SK-N-SH treated with all-trans-retinoic acid at 6 μM for 48 hours (cell line): ENCODE results near the gene ETV6.
"Not testable (repeated sequence)": the region's sequence is repeated elsewhere in the genome, so short reads cannot be mapped to it uniquely, and the experiment has no call there.

Experiments
- ATAC-seq: fragments of 200-7000 bp; cut with Tn5 transposase; 3 replicates; pipeline ENCODE4 v1.9.1; 2020; ENCODE audit warnings: mild to moderate bottlenecking, moderate library complexity
- ARNTL ChIP-seq: fragments of 450-650 bp; formaldehyde crosslinking; IDR thresholded peaks from 2 replicates; pipeline ENCODE4 v1.5.0; 2020; ENCODE audit warnings: low read depth, mild to moderate bottlenecking, moderate library complexity, borderline replicate concordance
- BACH2 ChIP-seq: fragments of 250-450 bp; sonication (Bioruptor Pico); IDR thresholded peaks from 2 replicates; pipeline ENCODE4 v1.9.0; 2021; ENCODE audit warnings: mild to moderate bottlenecking, borderline replicate concordance
- CSDC2 ChIP-seq: fragments of 250-450 bp; sonication (Bioruptor Pico); IDR thresholded peaks from 2 replicates; pipeline ENCODE4 v1.5.0; 2020; ENCODE audit warnings: mild to moderate bottlenecking, moderate library complexity
- CSRNP3 ChIP-seq: fragments of 250-450 bp; sonication (Bioruptor Pico); IDR thresholded peaks from 2 replicates; pipeline ENCODE4 v1.5.1; 2021; ENCODE audit warnings: mild to moderate bottlenecking, moderate library complexity
- ESRRG ChIP-seq: fragments of 250-450 bp; sonication (Bioruptor Pico); IDR thresholded peaks from 2 replicates; pipeline ENCODE4 v1.6.1; 2021; ENCODE audit warnings: mild to moderate bottlenecking
- GLIS3 ChIP-seq: fragments of 250-450 bp; sonication (Bioruptor Pico); IDR thresholded peaks from 2 replicates; pipeline ENCODE4 v1.5.0; 2020; ENCODE audit warnings: mild to moderate bottlenecking, moderate library complexity
- ISL1 ChIP-seq: fragments of 250-450 bp; sonication (Bioruptor Pico); IDR thresholded peaks from 2 replicates; pipeline ENCODE4 v2.1.2; 2022; ENCODE audit warnings: mild to moderate bottlenecking, moderate library complexity
- OSR1 ChIP-seq: fragments of 250-450 bp; sonication (Bioruptor Pico); IDR thresholded peaks from 2 replicates; pipeline ENCODE4 v1.8.0; 2022; ENCODE audit warnings: moderate library complexity, mild to moderate bottlenecking, inconsistent platforms
- PPARA ChIP-seq: fragments of 250-450 bp; sonication (Bioruptor Pico); IDR thresholded peaks from 2 replicates; pipeline ENCODE4 v1.5.0; 2020; ENCODE audit warnings: mild to moderate bottlenecking, borderline replicate concordance
- RARB ChIP-seq: fragments of 250-450 bp; sonication (Bioruptor Pico); IDR thresholded peaks from 2 replicates; pipeline ENCODE4 v1.8.0; 2021; ENCODE audit warnings: mild to moderate bottlenecking, moderate library complexity
- SNAI2 ChIP-seq: fragments of 250-450 bp; sonication (Bioruptor Pico); IDR thresholded peaks from 2 replicates; pipeline ENCODE4 v1.5.0; 2020; ENCODE audit warnings: mild to moderate bottlenecking, moderate library complexity
- TCF4 ChIP-seq: fragments of 250-450 bp; sonication (Bioruptor Pico); IDR thresholded peaks from 2 replicates; pipeline ENCODE4 v1.8.0; 2021; ENCODE audit warnings: mild to moderate bottlenecking, moderate library complexity, borderline replicate concordance
- TOX ChIP-seq: fragments of 250-450 bp; sonication (Bioruptor Pico); IDR thresholded peaks from 2 replicates; pipeline ENCODE4 v1.8.0; 2021; ENCODE audit warnings: mild to moderate bottlenecking, moderate library complexity, borderline replicate concordance
- TSHZ2 ChIP-seq: fragments of 250-450 bp; sonication (Bioruptor Pico); IDR thresholded peaks from 2 replicates; pipeline ENCODE4 v1.5.0; 2020; ENCODE audit warnings: mild to moderate bottlenecking, moderate library complexity
- ZC3H10 ChIP-seq: fragments of 250-450 bp; sonication (Bioruptor Pico); IDR thresholded peaks from 2 replicates; pipeline ENCODE4 v1.5.1; 2021; ENCODE audit warnings: mild to moderate bottlenecking, moderate library complexity
- ZFP3 ChIP-seq: fragments of 250-450 bp; sonication (Bioruptor Pico); IDR thresholded peaks from 2 replicates; pipeline ENCODE4 v1.5.0; 2020; ENCODE audit warnings: mild to moderate bottlenecking, moderate library complexity
- ZFP30 ChIP-seq: fragments of 450-650 bp; formaldehyde crosslinking; IDR thresholded peaks from 2 replicates; pipeline ENCODE4 v1.5.0; 2022; ENCODE audit warnings: mild to moderate bottlenecking, moderate library complexity
- ZNF565 ChIP-seq: fragments of 450-650 bp; formaldehyde crosslinking; conservative IDR thresholded peaks from 2 replicates; pipeline ENCODE4 v1.5.0; 2020; ENCODE audit warnings: low read depth, mild to moderate bottlenecking, moderate library complexity
- ZNF70 ChIP-seq: fragments of 450-650 bp; formaldehyde crosslinking; IDR thresholded peaks from 2 replicates; pipeline ENCODE4 v1.5.0; 2020; ENCODE audit warnings: mild to moderate bottlenecking, moderate library complexity
- ZNF8 ChIP-seq: fragments of 450-650 bp; formaldehyde crosslinking; IDR thresholded peaks from 2 replicates; pipeline ENCODE4 v1.5.0; 2020; ENCODE audit warnings: mild to moderate bottlenecking, moderate library complexity
- TF ChIP-seq, protein P1 (sequence below): fragments of 250-450 bp; sonication (Bioruptor Pico); IDR thresholded peaks from 2 replicates; pipeline ENCODE4 v1.8.0; 2020; ENCODE audit warnings: mild to moderate bottlenecking, moderate library complexity, borderline replicate concordance
- TF ChIP-seq, protein P2 (sequence below): fragments of 250-450 bp; sonication (Bioruptor Pico); IDR thresholded peaks from 2 replicates; pipeline ENCODE4 v1.8.0; 2021; ENCODE audit warnings: low read depth, mild to moderate bottlenecking, moderate library complexity, borderline replicate concordance

The ETV6 gene

GRCh38 chr12:11907625-11908024 lies 258.2 kb downstream of the ETV6 start:
- no peak for ATAC-seq
- TF ChIP-seq ZNF70 (CRISPR knock-in tag) (no peak), GLIS3 (CRISPR knock-in tag) (no peak), BACH2 (CRISPR knock-in tag) (no peak), ARNTL (CRISPR knock-in tag) (no peak), ZFP30 (CRISPR knock-in tag) (no peak), CSDC2 (CRISPR knock-in tag) (no peak)

DNA sequence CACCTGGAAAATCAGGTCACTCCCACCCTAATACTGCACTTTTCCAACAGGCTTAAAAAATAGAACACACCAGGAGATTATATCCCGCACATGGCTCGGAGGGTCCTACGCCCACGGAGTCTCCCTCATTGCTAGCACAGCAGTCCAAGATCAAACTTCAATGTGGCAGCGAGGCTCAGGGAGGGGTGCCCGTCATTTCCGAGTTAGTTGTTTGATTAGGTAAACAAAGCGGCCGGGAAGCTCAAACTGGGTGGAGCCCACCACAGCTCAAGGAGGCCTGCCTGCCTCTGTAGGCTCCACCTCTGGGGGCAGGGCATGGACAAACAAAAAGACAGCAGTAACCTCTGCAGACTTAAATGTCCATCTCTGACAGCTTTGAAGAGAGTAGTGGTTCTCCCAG lies 259.9 kb downstream of the ETV6 start:
- ATAC-seq: not testable (repeated sequence)

DNA sequence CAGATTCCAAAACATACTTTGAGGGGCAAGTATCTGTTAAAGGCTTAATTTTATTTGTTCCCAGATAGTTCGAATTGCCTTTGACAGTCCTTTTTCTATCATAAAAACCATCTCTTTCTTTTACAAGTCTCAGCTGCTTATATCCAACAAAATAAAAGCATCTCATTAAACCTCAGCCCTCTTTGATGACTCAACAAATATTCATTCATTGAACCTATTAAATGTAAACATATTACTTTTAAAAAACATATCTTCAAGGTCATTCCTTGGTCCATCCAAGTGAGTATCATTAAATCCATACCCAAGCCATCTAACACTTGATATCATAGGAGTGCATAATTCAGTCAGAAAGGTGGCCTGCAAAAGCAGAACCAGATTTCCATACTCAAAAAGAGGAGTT lies 266.6 kb downstream of the ETV6 start:
- TF ChIP-seq TCF4 (CRISPR knock-in tag) (no peak), ZNF565 (CRISPR knock-in tag) (no peak), ZC3H10 (CRISPR knock-in tag) (no peak), ZNF8 (CRISPR knock-in tag) (no peak), TOX (CRISPR knock-in tag) (no peak), SNAI2 (CRISPR knock-in tag) (no peak), TSHZ2 (no peak), ESRRG (CRISPR knock-in tag) (no peak), ARNTL (CRISPR knock-in tag) (no peak), CSRNP3 (CRISPR knock-in tag) (no peak), ISL1 (CRISPR knock-in tag) (no peak), BACH2 (CRISPR knock-in tag) (no peak), GLIS3 (CRISPR knock-in tag) (no peak), ZFP3 (no peak), ZFP30 (CRISPR knock-in tag) (no peak)
- TF ChIP-seq, protein P1, sequence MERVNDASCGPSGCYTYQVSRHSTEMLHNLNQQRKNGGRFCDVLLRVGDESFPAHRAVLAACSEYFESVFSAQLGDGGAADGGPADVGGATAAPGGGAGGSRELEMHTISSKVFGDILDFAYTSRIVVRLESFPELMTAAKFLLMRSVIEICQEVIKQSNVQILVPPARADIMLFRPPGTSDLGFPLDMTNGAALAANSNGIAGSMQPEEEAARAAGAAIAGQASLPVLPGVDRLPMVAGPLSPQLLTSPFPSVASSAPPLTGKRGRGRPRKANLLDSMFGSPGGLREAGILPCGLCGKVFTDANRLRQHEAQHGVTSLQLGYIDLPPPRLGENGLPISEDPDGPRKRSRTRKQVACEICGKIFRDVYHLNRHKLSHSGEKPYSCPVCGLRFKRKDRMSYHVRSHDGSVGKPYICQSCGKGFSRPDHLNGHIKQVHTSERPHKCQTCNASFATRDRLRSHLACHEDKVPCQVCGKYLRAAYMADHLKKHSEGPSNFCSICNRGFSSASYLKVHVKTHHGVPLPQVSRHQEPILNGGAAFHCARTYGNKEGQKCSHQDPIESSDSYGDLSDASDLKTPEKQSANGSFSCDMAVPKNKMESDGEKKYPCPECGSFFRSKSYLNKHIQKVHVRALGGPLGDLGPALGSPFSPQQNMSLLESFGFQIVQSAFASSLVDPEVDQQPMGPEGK (CRISPR knock-in tag): no peak
- TF ChIP-seq, protein P2, sequence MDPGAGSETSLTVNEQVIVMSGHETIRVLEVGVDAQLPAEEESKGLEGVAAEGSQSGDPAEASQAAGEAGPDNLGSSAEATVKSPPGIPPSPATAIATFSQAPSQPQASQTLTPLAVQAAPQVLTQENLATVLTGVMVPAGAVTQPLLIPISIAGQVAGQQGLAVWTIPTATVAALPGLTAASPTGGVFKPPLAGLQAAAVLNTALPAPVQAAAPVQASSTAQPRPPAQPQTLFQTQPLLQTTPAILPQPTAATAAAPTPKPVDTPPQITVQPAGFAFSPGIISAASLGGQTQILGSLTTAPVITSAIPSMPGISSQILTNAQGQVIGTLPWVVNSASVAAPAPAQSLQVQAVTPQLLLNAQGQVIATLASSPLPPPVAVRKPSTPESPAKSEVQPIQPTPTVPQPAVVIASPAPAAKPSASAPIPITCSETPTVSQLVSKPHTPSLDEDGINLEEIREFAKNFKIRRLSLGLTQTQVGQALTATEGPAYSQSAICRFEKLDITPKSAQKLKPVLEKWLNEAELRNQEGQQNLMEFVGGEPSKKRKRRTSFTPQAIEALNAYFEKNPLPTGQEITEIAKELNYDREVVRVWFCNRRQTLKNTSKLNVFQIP (CRISPR knock-in tag): no peak
- ATAC-seq: no peak

- ATAC-seq: no peak
- no peak for TF ChIP-seq SNAI2 (CRISPR knock-in tag)
- no peak for TF ChIP-seq ZNF565 (CRISPR knock-in tag)
- TF ChIP-seq ESRRG (CRISPR knock-in tag): no peak
- TF ChIP-seq, protein P1 (CRISPR knock-in tag): no peak
- TF ChIP-seq ZNF8 (CRISPR knock-in tag): no peak
- no peak for TF ChIP-seq RARB (CRISPR knock-in tag)
- TF ChIP-seq CSRNP3 (CRISPR knock-in tag): no peak
- TF ChIP-seq, protein P2 (CRISPR knock-in tag): no peak
- no peak for TF ChIP-seq OSR1 (CRISPR knock-in tag)
- TF ChIP-seq TOX (CRISPR knock-in tag): no peak
- no peak for TF ChIP-seq PPARA
- TF ChIP-seq ISL1 (CRISPR knock-in tag): no peak
- TF ChIP-seq TCF4 (CRISPR knock-in tag): no peak
- no peak for TF ChIP-seq ZFP30 (CRISPR knock-in tag)
- no peak for TF ChIP-seq GLIS3 (CRISPR knock-in tag)
Measured at GRCh38 chr12:11916771-11917170, 267.3 kb downstream of the ETV6 start.
